Mucosa of stomach (tissue), 1 donor: Measurements from ENCODE around the gene ACR.

ENCODE experiments used
- H3K27me3 ChIP-seq: one replicate; pipeline ENCODE4 v1.7.0; 2013; ENCODE audit warnings: mild to moderate bottlenecking, low read length; ENCODE audit not compliant: control insufficient read depth, insufficient read depth
- H3K36me3 ChIP-seq: one replicate; pipeline ENCODE4 v1.7.0; 2013; ENCODE audit warnings: low read length; ENCODE audit not compliant: control insufficient read depth, insufficient read depth
- H3K4me1 ChIP-seq: one replicate; pipeline ENCODE4 v1.7.0; 2013; ENCODE audit warnings: mild to moderate bottlenecking, low read length; ENCODE audit not compliant: control insufficient read depth, insufficient read depth
- H3K4me3 ChIP-seq: one replicate; pipeline ENCODE4 v1.7.0; 2013; ENCODE audit warnings: low read length
- H3K9ac ChIP-seq: one replicate; pipeline ENCODE4 v1.7.0; 2013; ENCODE audit warnings: mild to moderate bottlenecking, low read length, moderate library complexity
- H3K9me3 ChIP-seq: one replicate; pipeline ENCODE4 v1.7.0; 2013; ENCODE audit warnings: mild to moderate bottlenecking, low read length, moderate library complexity; ENCODE audit not compliant: control insufficient read depth
- donor health status: Pancreatic carcinoma.

The ACR gene

GRCh38 chr22:50698546-50698945 lies 39.5 kb upstream of the ACR start:
- Histone ChIP-seq H3K4me1 (peaks cover 7% of the 10 kb centered on the region), H3K9me3 (no peaks in the 10 kb centered on the region), H3K4me3 (no peak overlapping the region), H3K27me3 (peaks cover 8% of the 10 kb centered on the region), H3K36me3 (no peaks in the 10 kb centered on the region), H3K9ac (no peak overlapping the region)

DNA sequence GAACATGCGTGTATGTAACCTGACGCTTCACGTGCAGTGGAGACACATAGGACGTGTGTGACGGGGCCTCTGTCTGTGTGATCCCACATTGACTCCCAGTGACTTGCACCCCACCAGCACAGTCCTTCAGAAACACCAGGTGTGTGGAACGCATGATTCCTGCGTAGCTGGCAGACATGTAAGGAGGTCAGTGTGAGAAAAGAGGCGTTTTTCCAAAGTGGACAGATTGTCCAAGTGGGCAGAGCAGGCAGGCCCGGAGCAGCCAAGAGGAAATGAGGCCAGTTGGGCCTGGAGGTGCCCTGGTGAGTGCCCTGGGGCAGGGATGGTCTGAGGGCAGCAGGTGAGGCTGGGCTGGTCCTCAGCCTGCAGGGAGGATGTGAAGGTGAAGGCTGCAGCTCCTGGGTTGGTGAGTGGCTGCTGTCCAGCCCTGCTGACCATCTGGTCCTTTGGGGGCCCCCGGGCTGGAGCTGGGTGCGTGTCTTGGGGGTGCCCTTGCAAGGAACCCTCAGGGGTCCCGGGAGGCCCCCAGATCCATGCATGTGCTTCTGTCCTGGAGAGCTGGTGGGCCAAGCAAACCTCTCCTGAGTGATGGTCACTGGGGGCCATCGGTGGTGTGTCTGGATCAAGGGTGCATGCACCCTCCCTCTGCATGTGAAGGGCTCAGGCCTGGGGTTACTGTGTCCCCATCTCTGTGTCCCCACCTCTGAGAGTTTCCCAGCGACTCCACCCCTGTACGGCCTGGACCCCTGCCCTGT lies 38.8 kb upstream of the ACR start:
- no peaks in the 10 kb centered on the region for H3K9me3 ChIP-seq
- no peak overlapping the region for H3K9ac ChIP-seq
- no peak overlapping the region for H3K4me3 ChIP-seq
- peaks cover 8% of the 10 kb centered on the region for H3K27me3 ChIP-seq
- H3K4me1 ChIP-seq: peaks cover 7% of the 10 kb centered on the region
- no peaks in the 10 kb centered on the region for H3K36me3 ChIP-seq

GRCh38 chr22:50699756-50700386 lies 38.1 kb upstream of the ACR start:
- Histone ChIP-seq H3K27me3 (peaks cover 8% of the 10 kb centered on the region), H3K36me3 (no peaks in the 10 kb centered on the region), H3K9me3 (no peaks in the 10 kb centered on the region), H3K4me3 (no peak overlapping the region), H3K4me1 (peaks cover 7% of the 10 kb centered on the region), H3K9ac (no peak overlapping the region)

DNA sequence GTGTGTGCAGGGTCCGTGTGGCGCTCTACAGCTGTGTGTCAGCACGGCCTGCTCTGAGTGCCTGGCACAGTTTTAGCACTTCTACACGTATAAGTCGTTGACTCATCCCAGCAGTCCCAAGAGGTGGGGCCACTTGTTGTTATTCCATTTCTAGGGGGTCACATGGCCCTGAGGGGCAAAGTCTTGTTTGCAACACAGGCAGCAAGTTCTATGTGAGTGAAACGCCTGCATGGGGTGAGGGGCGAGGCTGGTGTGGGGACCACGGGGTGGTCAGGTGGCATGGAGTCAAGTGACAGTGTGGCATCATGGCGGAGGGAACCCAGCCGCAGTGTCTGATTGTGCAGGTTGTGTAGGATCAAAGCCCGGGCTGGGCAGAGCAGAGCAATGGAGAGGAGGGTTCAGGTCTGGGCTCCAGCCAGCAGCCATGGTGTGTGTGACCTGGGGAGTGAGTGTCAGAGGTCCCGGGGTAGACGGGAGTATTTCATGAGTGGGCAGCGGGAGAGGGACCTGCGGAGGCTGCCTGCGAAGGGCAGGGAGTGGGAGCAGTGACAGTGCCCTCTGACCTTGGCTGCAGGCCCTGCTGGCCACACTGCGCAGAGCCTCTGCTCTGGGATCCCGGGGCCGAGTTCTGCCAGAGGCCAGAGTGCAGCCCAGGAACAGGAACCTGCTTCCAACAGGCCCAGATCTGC lies 37.5 kb upstream of the ACR start:
- H3K36me3 ChIP-seq: no peaks in the 10 kb centered on the region
- no peak overlapping the region for H3K4me3 ChIP-seq
- H3K9me3 ChIP-seq: no peaks in the 10 kb centered on the region
- peaks cover 8% of the 10 kb centered on the region for H3K27me3 ChIP-seq
- H3K9ac ChIP-seq: no peak overlapping the region
- peaks cover 7% of the 10 kb centered on the region for H3K4me1 ChIP-seq

DNA sequence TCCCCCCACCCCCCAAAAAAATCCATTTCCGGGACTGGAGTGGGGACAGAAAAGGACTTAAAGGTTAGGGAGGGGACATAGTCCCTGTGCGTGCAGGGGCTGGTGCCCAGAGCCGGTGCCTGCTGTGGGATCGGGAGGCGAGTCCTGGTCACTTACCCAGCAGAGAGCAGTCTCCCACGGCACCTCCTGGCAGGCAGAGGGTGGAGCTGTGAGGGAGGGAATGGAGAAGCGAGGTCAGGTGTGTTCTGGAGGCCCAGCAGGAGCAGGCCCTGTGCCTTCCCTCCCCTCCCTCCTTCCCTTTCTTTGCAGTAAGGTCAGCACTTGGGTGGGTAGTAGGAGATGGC lies 37.0 kb upstream of the ACR start:
- Histone ChIP-seq H3K9ac (no peak overlapping the region), H3K36me3 (no peaks in the 10 kb centered on the region), H3K4me3 (no peak overlapping the region), H3K4me1 (peaks cover 7% of the 10 kb centered on the region), H3K27me3 (peaks cover 8% of the 10 kb centered on the region), H3K9me3 (no peaks in the 10 kb centered on the region)

GRCh38 chr22:50701428-50702154 lies 36.4 kb upstream of the ACR start:
- H3K4me1 ChIP-seq: peaks cover 7% of the 10 kb centered on the region
- H3K36me3 ChIP-seq: no peaks in the 10 kb centered on the region
- H3K4me3 ChIP-seq: no peak overlapping the region
- H3K27me3 ChIP-seq: peaks cover 5% of the 10 kb centered on the region
- no peaks in the 10 kb centered on the region for H3K9me3 ChIP-seq
- H3K9ac ChIP-seq: no peak overlapping the region

DNA sequence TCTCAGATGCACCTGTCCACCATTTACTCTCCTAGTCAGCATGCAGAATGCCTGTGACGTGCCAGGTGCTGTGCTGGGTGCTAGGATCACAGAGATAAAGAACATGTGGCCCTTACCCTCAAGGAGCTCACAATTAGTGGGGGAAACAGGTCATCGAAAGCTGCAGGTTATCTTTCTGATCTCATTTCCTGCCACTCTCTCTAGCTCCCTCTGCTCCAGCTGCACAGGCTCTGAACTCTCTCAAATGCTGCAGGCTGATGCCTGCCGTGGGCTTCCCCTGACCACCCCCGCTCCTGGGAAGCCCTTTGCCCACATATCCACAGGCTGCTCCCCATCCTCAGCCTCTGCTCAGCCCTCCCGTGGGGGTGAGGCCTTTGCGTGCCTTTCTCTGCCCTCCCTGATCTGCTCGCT lies 35.7 kb upstream of the ACR start:
- Histone ChIP-seq H3K4me1 (peaks cover 7% of the 10 kb centered on the region), H3K4me3 (no peak overlapping the region), H3K9ac (no peak overlapping the region), H3K9me3 (no peaks in the 10 kb centered on the region), H3K27me3 (no peaks in the 10 kb centered on the region), H3K36me3 (no peaks in the 10 kb centered on the region)

- H3K27me3 ChIP-seq: no peaks in the 10 kb centered on the region
- no peak overlapping the region for H3K9ac ChIP-seq
- H3K4me3 ChIP-seq: no peak overlapping the region
- peaks cover 3% of the 10 kb centered on the region for H3K4me1 ChIP-seq
- no peaks in the 10 kb centered on the region for H3K36me3 ChIP-seq
- no peaks in the 10 kb centered on the region for H3K9me3 ChIP-seq
Measured at GRCh38 chr22:50702821-50703725, 34.9 kb upstream of the ACR start.

- Histone ChIP-seq H3K36me3 (no peaks in the 10 kb centered on the region), H3K4me3 (no peak overlapping the region), H3K27me3 (no peaks in the 10 kb centered on the region), H3K9me3 (no peaks in the 10 kb centered on the region), H3K9ac (no peak overlapping the region), H3K4me1 (peaks cover 2% of the 10 kb centered on the region)
Measured at GRCh38 chr22:50703726-50704509, 34.1 kb upstream of the ACR start.

GRCh38 chr22:50704510-50705218 lies 33.3 kb upstream of the ACR start:
- H3K36me3 ChIP-seq: no peaks in the 10 kb centered on the region
- no peaks in the 10 kb centered on the region for H3K27me3 ChIP-seq
- H3K4me1 ChIP-seq: no peaks in the 10 kb centered on the region
- no peak overlapping the region for H3K4me3 ChIP-seq
- H3K9me3 ChIP-seq: no peaks in the 10 kb centered on the region
- no peak overlapping the region for H3K9ac ChIP-seq
